Measurements from ENCODE around the gene NCOA7. TPM values are rescaled to one million over a fixed set of nuclear protein-coding genes. Genes with fewer than 3 reads are reported as not detected.

NCOA7 gene, protein sequence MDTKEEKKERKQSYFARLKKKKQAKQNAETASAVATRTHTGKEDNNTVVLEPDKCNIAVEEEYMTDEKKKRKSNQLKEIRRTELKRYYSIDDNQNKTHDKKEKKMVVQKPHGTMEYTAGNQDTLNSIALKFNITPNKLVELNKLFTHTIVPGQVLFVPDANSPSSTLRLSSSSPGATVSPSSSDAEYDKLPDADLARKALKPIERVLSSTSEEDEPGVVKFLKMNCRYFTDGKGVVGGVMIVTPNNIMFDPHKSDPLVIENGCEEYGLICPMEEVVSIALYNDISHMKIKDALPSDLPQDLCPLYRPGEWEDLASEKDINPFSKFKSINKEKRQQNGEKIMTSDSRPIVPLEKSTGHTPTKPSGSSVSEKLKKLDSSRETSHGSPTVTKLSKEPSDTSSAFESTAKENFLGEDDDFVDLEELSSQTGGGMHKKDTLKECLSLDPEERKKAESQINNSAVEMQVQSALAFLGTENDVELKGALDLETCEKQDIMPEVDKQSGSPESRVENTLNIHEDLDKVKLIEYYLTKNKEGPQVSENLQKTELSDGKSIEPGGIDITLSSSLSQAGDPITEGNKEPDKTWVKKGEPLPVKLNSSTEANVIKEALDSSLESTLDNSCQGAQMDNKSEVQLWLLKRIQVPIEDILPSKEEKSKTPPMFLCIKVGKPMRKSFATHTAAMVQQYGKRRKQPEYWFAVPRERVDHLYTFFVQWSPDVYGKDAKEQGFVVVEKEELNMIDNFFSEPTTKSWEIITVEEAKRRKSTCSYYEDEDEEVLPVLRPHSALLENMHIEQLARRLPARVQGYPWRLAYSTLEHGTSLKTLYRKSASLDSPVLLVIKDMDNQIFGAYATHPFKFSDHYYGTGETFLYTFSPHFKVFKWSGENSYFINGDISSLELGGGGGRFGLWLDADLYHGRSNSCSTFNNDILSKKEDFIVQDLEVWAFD
- total RNA-seq: 41.9 TPM
- polyA plus RNA-seq: 10 to 100 TPM; 12.6 to 16.5 (median 13.9) TPM

- H3K9me3 Mint-ChIP-seq: no peaks in the 10 kb centered on the region
- H3K27me3 Mint-ChIP-seq: no peaks in the 10 kb centered on the region
- H3K36me3 Mint-ChIP-seq: peaks cover 13% of the 10 kb centered on the region
- Histone ChIP-seq H3K27ac (ENCODE audit: insufficient read depth, low read length, poor library complexity, severe bottlenecking) (peak within 1 kb of the TSS; percentile 90), H3K4me3 (ENCODE audit: low read depth, low read length) (peak within 1 kb of the TSS; percentile 96), H3K4me1 (ENCODE audit: control insufficient read depth, insufficient read depth, low read length, poor library complexity, severe bottlenecking) (peaks cover 53% of the 10 kb centered on the region), H3K36me3 (ENCODE audit: control insufficient read depth, insufficient read depth, low read length) (no peaks in the 10 kb centered on the region), H3K27me3 (ENCODE audit: control insufficient read depth, insufficient read depth, low read length) (no peaks in the 10 kb centered on the region), H3K9me3 (ENCODE audit: control insufficient read depth in 2 of 2, low read length in 2 of 2) (no peaks in the 10 kb centered on the region)
- peak within 1 kb of the TSS; percentile 98 to 99 (median 98) for H3K27ac Mint-ChIP-seq
- DNase-seq (peak; percentile 75 to 89 (median 83)), ATAC-seq (ENCODE audit: low read depth in 2 of 2) (peak; percentile 80 to 83)
- peaks cover 29 to 54% (median 42%) of the 10 kb centered on the region in 4 donors for H3K4me1 Mint-ChIP-seq
- peak within 1 kb of the TSS; percentile 95 to 98 (median 96) for H3K4me3 Mint-ChIP-seq
Observed at GRCh38 chr6:125790358-125791150, at the start of gene NCOA7. NCOA7 (plus strand) TSS chr6:125790960; CDS start chr6:125815355, 24,395 bp downstream.

- H3K27ac Mint-ChIP-seq: no peak overlapping the region
Observed at GRCh38 chr6:125741336-125741735, 49.4 kb upstream of the NCOA7 start.

DNA sequence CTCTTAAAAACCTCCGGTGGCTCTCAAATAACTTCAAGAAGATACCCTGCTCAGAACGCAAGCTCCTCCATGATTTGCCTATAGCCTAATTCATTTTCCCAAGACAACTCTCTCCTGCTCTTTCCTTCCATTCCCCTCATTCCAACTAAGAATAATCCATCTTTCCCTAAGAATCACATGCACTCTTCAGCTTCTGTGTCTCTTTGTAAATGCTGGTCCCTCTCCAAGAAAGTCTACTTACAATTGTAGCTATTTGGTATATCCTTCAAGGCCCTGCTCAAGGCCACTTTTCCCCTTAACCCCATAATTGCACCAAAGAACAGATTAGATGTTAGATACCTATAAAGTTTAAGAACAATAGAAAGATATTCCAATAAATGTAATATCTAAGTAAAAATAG, 48.7 kb upstream of the NCOA7 start:
- Histone ChIP-seq H3K9me3 (ENCODE audit: control insufficient read depth in 2 of 2, low read length in 2 of 2) (no peaks in the 10 kb centered on the region), H3K27me3 (ENCODE audit: control insufficient read depth, insufficient read depth, low read length) (peaks cover 34% of the 10 kb centered on the region), H3K4me1 (ENCODE audit: control insufficient read depth, insufficient read depth, low read length, poor library complexity, severe bottlenecking) (peaks cover 8% of the 10 kb centered on the region), H3K27ac (ENCODE audit: insufficient read depth, low read length, poor library complexity, severe bottlenecking) (no peak overlapping the region), H3K4me3 (ENCODE audit: low read depth, low read length) (no peak overlapping the region), H3K36me3 (ENCODE audit: control insufficient read depth, insufficient read depth, low read length) (no peaks in the 10 kb centered on the region)
- H3K36me3 Mint-ChIP-seq: no peaks in the 10 kb centered on the region
- no peak overlapping the region for H3K4me3 Mint-ChIP-seq
- H3K9me3 Mint-ChIP-seq: no peaks in the 10 kb centered on the region
- no peak for DNase-seq
- H3K4me1 Mint-ChIP-seq: peaks cover 5 to 11% (median 8%) of the 10 kb centered on the region in 4 donors
- H3K27me3 Mint-ChIP-seq: peaks cover 69% of the 10 kb centered on the region
- no peak overlapping the region for H3K27ac Mint-ChIP-seq
- ATAC-seq (ENCODE audit: low read depth in 2 of 2): no peak

More at GRCh38 chr6:125741336-125741735, 49.4 kb upstream of the NCOA7 start:
- H3K9me3 ChIP-seq (ENCODE audit: control insufficient read depth in 2 of 2, low read length in 2 of 2): no peaks in the 10 kb centered on the region
- H3K36me3 ChIP-seq (ENCODE audit: control insufficient read depth, insufficient read depth, low read length): no peaks in the 10 kb centered on the region
- no peak overlapping the region for H3K4me3 ChIP-seq (ENCODE audit: low read depth, low read length)
- peaks cover under 1% of the 10 kb centered on the region for H3K4me1 ChIP-seq (ENCODE audit: control insufficient read depth, insufficient read depth, low read length, poor library complexity, severe bottlenecking)
- Mint-ChIP-seq H3K36me3 (no peaks in the 10 kb centered on the region), H3K27me3 (peaks cover 69% of the 10 kb centered on the region), H3K4me3 (no peak overlapping the region), H3K9me3 (no peaks in the 10 kb centered on the region), H3K4me1 (peaks cover 0 to 5% (median 4%) of the 10 kb centered on the region in 4 donors)
- no peak for ATAC-seq (ENCODE audit: low read depth in 2 of 2)
- H3K27ac ChIP-seq (ENCODE audit: insufficient read depth, low read length, poor library complexity, severe bottlenecking): no peak overlapping the region
- no peak for DNase-seq
- peaks cover 30% of the 10 kb centered on the region for H3K27me3 ChIP-seq (ENCODE audit: control insufficient read depth, insufficient read depth, low read length)

DNA sequence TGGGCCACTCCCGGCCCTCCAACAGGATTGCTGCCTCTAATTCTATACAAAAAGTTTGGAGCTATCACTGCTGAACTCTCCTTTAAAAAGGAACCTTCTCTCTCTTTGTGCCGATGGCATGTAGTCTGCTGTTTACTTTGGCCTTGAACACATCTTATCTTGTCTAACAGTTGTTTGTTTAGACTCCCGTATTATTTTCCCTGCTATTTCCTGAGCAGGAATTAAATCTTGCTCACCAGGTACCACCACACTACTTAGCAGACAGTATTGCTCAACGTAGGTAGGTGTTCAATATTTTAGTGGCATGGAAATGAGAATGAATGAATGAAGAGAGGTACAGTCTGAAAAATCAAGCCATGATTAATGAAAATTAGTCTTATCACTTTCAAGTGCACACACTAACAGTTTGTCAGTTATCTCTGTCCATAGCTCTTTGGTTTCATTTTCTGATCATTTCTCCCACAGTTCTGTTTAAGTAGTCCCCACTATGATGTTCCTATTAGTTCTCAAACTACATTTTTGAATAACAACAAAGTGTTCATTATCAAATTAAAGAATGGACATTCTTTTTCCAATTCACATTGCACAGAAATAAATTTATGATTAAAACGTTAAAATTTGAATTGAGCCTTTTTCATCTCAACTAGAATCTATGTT, 48.2 kb upstream of the NCOA7 start:
- no peaks in the 10 kb centered on the region for H3K9me3 Mint-ChIP-seq
- peaks cover 5 to 15% (median 11%) of the 10 kb centered on the region in 4 donors for H3K4me1 Mint-ChIP-seq

GRCh38 chr6:125743604-125744003, 47.2 kb upstream of the NCOA7 start:
- H3K36me3 ChIP-seq (ENCODE audit: control insufficient read depth, insufficient read depth, low read length): no peaks in the 10 kb centered on the region
- no peak overlapping the region for H3K27ac ChIP-seq (ENCODE audit: insufficient read depth, low read length, poor library complexity, severe bottlenecking)
- H3K9me3 Mint-ChIP-seq: no peaks in the 10 kb centered on the region
- H3K36me3 Mint-ChIP-seq: no peaks in the 10 kb centered on the region
- H3K4me1 ChIP-seq (ENCODE audit: control insufficient read depth, insufficient read depth, low read length, poor library complexity, severe bottlenecking): peaks cover 24% of the 10 kb centered on the region
- H3K4me1 Mint-ChIP-seq: peaks cover 6 to 22% (median 14%) of the 10 kb centered on the region in 4 donors
- no peak overlapping the region for H3K4me3 ChIP-seq (ENCODE audit: low read depth, low read length)
- ATAC-seq (ENCODE audit: low read depth in 2 of 2) (no peak), DNase-seq (no peak)
- no peak overlapping the region for H3K27ac Mint-ChIP-seq
- H3K27me3 Mint-ChIP-seq: peaks cover 82% of the 10 kb centered on the region
- no peaks in the 10 kb centered on the region for H3K9me3 ChIP-seq (ENCODE audit: control insufficient read depth in 2 of 2, low read length in 2 of 2)
- no peak overlapping the region for H3K4me3 Mint-ChIP-seq
- H3K27me3 ChIP-seq (ENCODE audit: control insufficient read depth, insufficient read depth, low read length): peaks cover 39% of the 10 kb centered on the region

More for the DNA sequence above, 48.2 kb upstream of the NCOA7 start:
- Histone ChIP-seq H3K4me1 (ENCODE audit: control insufficient read depth, insufficient read depth, low read length, poor library complexity, severe bottlenecking) (peaks cover 13% of the 10 kb centered on the region), H3K27ac (ENCODE audit: insufficient read depth, low read length, poor library complexity, severe bottlenecking) (no peak overlapping the region), H3K36me3 (ENCODE audit: control insufficient read depth, insufficient read depth, low read length) (no peaks in the 10 kb centered on the region), H3K27me3 (ENCODE audit: control insufficient read depth, insufficient read depth, low read length) (peaks cover 36% of the 10 kb centered on the region), H3K4me3 (ENCODE audit: low read depth, low read length) (no peak overlapping the region), H3K9me3 (ENCODE audit: control insufficient read depth in 2 of 2, low read length in 2 of 2) (no peaks in the 10 kb centered on the region)
- ATAC-seq (ENCODE audit: low read depth in 2 of 2) (no peak), DNase-seq (no peak)
- no peak overlapping the region for H3K4me3 Mint-ChIP-seq
- no peak overlapping the region for H3K27ac Mint-ChIP-seq
- H3K36me3 Mint-ChIP-seq: no peaks in the 10 kb centered on the region
- peaks cover 74% of the 10 kb centered on the region for H3K27me3 Mint-ChIP-seq

DNA sequence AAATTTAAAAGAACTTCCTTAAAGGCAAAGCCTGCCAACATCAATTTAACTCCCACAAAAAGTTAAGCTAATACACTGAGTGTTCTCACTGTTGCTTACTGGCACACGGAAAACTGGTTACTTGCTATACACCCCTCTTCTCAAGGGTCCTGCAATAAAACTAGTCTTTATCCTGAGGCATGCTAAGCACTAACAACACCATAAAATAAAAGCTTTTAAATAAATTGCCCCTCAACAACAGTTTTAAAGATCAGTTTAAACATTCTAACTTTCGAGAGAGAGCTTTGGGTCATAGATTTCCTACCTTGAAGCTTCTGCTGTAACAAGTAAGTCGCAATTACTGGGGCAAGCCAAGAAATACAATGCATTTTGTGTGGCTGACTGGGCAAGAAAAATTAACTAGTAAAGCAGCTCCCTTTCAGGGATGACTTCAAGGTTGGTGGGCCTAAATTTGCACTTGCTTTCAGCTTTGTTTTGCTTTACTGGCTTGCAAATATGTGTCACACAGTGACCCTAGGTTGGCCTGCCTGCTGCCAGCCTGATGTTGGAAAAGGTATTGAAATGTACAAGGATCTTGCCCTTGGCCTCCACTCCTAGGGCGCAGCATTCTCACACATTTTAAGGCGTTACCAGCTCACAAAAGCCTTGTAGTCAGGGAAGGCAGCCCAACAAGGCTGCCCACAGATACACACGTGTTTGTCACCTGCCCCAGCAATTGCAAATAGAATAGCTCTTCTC, 45.3 kb upstream of the NCOA7 start:
- Mint-ChIP-seq H3K4me3 (peak overlapping the region in 1 of 4 donors; percentile 90), H3K27ac (no peak overlapping the region), H3K36me3 (no peaks in the 10 kb centered on the region), H3K27me3 (peaks cover 82% of the 10 kb centered on the region), H3K9me3 (peaks cover 0 to under 1% (median 0%) of the 10 kb centered on the region in 7 donors), H3K4me1 (peaks cover 10 to 35% (median 23%) of the 10 kb centered on the region in 4 donors)
- Histone ChIP-seq H3K36me3 (ENCODE audit: control insufficient read depth, insufficient read depth, low read length) (no peaks in the 10 kb centered on the region), H3K9me3 (ENCODE audit: control insufficient read depth in 2 of 2, low read length in 2 of 2) (no peaks in the 10 kb centered on the region), H3K4me3 (ENCODE audit: low read depth, low read length) (no peak overlapping the region), H3K27me3 (ENCODE audit: control insufficient read depth, insufficient read depth, low read length) (peaks cover 48% of the 10 kb centered on the region), H3K27ac (ENCODE audit: insufficient read depth, low read length, poor library complexity, severe bottlenecking) (no peak overlapping the region), H3K4me1 (ENCODE audit: control insufficient read depth, insufficient read depth, low read length, poor library complexity, severe bottlenecking) (peaks cover 42% of the 10 kb centered on the region)
- no peak for ATAC-seq (ENCODE audit: low read depth in 2 of 2)
- DNase-seq: no peak

Measured in CD4-positive, CD25-positive, alpha-beta regulatory T cell (primary cell).